Measurements from ENCODE around the gene KCNK1.
A peak's percentile ranks its signal among the peaks of the same experiment; 100 is the strongest.
"Not testable (repeated sequence)": the region's sequence is repeated elsewhere in the genome, so short reads cannot be mapped to it uniquely, and the experiment has no call there.

KCNK1 gene

DNA sequence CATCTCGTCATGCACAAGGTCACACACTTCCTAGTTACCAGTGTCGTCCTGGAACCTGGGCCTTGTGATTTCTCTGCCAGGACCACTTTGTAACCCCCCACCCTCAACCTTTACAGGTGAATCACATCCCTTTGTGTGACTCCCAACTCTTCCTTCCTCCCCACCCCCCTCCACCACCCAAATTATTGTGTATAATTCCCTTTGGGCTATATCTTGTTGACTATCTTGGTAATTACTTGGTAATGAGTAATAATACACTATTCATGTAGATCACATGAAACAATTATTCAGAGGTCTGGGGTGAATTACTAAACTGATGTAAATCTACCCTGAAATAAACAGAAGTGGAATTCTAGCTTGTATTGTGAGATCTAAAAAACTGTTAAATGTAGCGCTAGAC is 1.7 kb downstream of the KCNK1 start:
- H3K9me3 ChIP-seq (ENCODE audit: control insufficient read depth, insufficient read depth, low read length): no peaks in the 10 kb centered on the region
- H3K36me3 ChIP-seq (ENCODE audit: insufficient read depth, low read length): no peaks in the 10 kb centered on the region
- H3K9ac ChIP-seq (ENCODE audit: low read depth, low read length): peak overlapping the region; percentile 71
- H3K4me1 ChIP-seq (ENCODE audit: insufficient read depth, low read length): no peaks in the 10 kb centered on the region; the same call in 1 of the 2 replicates

DNA sequence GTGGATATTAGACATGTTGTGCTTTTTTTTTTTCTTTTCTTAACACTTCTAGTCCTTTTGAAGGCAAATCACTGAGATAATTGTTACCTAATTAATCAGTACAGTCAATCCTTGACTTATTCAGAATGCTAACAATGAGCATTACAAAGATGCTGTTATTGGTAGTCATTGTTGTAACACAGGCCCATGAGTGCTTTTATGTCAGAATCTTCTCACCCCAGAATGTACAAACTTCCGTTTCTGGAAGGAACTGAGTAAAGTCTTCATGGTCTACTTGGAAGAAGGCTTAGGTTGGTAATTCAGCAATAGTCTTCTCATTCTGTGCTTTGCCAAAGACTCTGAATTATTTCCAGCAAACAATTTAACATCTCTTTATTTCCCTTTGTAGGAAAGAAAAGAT is 3.1 kb downstream of the KCNK1 start:
- no peaks in the 10 kb centered on the region; the same call in 1 of the 2 replicates for H3K4me1 ChIP-seq (ENCODE audit: insufficient read depth, low read length)
- no peaks in the 10 kb centered on the region for H3K36me3 ChIP-seq (ENCODE audit: insufficient read depth, low read length)
- H3K9me3 ChIP-seq (ENCODE audit: control insufficient read depth, insufficient read depth, low read length): no peaks in the 10 kb centered on the region
- no peak overlapping the region for H3K9ac ChIP-seq (ENCODE audit: low read depth, low read length)

DNA sequence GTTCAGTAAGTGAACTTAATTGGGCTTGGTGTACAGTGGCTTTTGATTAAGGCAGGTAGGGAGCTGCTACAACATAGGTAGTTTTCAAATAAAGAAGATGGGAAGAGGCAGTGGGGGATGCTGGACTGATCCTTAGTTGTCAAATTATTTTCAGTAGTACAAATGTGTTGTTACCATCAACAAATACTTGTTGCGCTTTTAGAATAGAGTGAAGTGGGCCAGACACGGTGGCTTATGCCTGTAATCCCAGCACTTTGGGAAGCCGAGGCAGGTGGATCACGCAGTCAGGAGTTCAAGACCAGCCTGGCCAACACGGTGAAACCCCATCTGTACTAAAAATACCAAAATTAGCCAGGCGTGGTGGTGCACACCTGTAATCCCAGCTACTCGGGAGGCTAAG is 5.5 kb downstream of the KCNK1 start:
- H3K36me3 ChIP-seq (ENCODE audit: insufficient read depth, low read length); H3K4me1 ChIP-seq (ENCODE audit: insufficient read depth, low read length); H3K9ac ChIP-seq (ENCODE audit: low read depth, low read length); H3K9me3 ChIP-seq (ENCODE audit: control insufficient read depth, insufficient read depth, low read length): not testable (repeated sequence)

- no peaks in the 10 kb centered on the region; the same call in 1 of the 2 replicates for H3K4me1 ChIP-seq (ENCODE audit: insufficient read depth, low read length)
- no peaks in the 10 kb centered on the region for H3K9me3 ChIP-seq (ENCODE audit: control insufficient read depth, insufficient read depth, low read length)
- no peaks in the 10 kb centered on the region for H3K36me3 ChIP-seq (ENCODE audit: insufficient read depth, low read length)
- no peak overlapping the region for H3K9ac ChIP-seq (ENCODE audit: low read depth, low read length)
Observed at GRCh38 chr1:233620065-233620464, 6.2 kb downstream of the KCNK1 start.

- Histone ChIP-seq H3K4me1 (ENCODE audit: insufficient read depth, low read length) (no peaks in the 10 kb centered on the region), H3K36me3 (ENCODE audit: insufficient read depth, low read length) (no peaks in the 10 kb centered on the region), H3K9ac (ENCODE audit: low read depth, low read length) (no peak overlapping the region), H3K9me3 (ENCODE audit: control insufficient read depth, insufficient read depth, low read length) (no peaks in the 10 kb centered on the region; the same call in 1 of the 2 replicates)
Observed at GRCh38 chr1:233621923-233622322, 8.0 kb downstream of the KCNK1 start.

DNA sequence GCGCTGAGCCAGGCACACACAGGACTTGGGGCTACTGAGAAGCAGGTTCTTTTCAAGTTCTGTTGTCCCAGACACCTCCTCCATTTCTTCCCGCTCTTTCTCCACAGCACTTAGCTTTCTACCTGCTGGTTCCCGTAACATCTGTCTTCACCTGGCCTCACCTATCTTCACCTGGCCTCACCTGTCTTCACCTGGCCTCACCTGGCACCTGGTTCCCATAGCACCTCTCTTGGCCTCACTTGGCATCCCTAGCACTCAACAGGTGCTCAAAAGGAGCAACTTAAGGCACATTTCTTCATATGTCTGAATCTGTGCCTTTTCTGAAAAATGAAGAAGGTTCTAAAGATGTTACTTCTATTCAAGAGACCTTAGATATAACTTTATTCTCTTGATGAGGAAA is 10.4 kb downstream of the KCNK1 start:
- Histone ChIP-seq H3K9me3 (ENCODE audit: control insufficient read depth, insufficient read depth, low read length) (no peaks in the 10 kb centered on the region; the same call in 1 of the 2 replicates), H3K36me3 (ENCODE audit: insufficient read depth, low read length) (no peaks in the 10 kb centered on the region), H3K4me1 (ENCODE audit: insufficient read depth, low read length) (no peaks in the 10 kb centered on the region), H3K9ac (ENCODE audit: low read depth, low read length) (no peak overlapping the region)

- Histone ChIP-seq H3K4me1 (ENCODE audit: insufficient read depth, low read length) (no peaks in the 10 kb centered on the region), H3K9ac (ENCODE audit: low read depth, low read length) (no peak overlapping the region), H3K9me3 (ENCODE audit: control insufficient read depth, insufficient read depth, low read length) (no peaks in the 10 kb centered on the region; the same call in 1 of the 2 replicates), H3K36me3 (ENCODE audit: insufficient read depth, low read length) (no peaks in the 10 kb centered on the region)
Observed at GRCh38 chr1:233625087-233625486, 11.2 kb downstream of the KCNK1 start.

DNA sequence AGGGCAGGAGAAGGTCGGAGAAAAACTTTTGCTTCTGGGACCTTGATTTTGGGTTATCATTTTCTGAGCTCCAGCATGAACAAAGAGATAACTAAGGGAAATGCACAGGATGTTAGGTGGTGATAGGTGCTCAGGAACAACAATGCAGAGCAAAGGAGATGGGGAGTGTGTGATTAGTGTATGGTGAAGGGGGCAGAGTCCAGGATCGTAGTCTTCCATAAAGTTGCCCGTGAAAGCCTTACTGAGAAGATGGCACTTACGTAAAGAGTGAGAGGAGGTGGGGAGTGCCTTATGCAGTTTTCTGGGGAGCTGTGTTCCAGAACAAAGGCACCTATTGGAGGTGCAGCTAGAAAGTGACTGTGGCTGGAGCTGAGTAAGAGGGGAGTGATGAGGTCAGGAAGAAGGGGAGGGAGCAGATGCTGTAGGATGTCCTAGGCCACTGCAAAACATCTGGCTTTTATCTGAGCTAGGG is 11.6 kb downstream of the KCNK1 start:
- Histone ChIP-seq H3K4me1 (ENCODE audit: insufficient read depth, low read length) (no peaks in the 10 kb centered on the region), H3K9me3 (ENCODE audit: control insufficient read depth, insufficient read depth, low read length) (no peaks in the 10 kb centered on the region; the same call in 1 of the 2 replicates), H3K9ac (ENCODE audit: low read depth, low read length) (no peak overlapping the region), H3K36me3 (ENCODE audit: insufficient read depth, low read length) (no peaks in the 10 kb centered on the region)

- H3K9ac ChIP-seq (ENCODE audit: low read depth, low read length): no peak overlapping the region
- no peaks in the 10 kb centered on the region for H3K4me1 ChIP-seq (ENCODE audit: insufficient read depth, low read length)
- H3K9me3 ChIP-seq (ENCODE audit: control insufficient read depth, insufficient read depth, low read length): no peaks in the 10 kb centered on the region; the same call in 1 of the 2 replicates
- H3K36me3 ChIP-seq (ENCODE audit: insufficient read depth, low read length): no peaks in the 10 kb centered on the region
Observed at GRCh38 chr1:233627376-233627775, 13.5 kb downstream of the KCNK1 start.

DNA sequence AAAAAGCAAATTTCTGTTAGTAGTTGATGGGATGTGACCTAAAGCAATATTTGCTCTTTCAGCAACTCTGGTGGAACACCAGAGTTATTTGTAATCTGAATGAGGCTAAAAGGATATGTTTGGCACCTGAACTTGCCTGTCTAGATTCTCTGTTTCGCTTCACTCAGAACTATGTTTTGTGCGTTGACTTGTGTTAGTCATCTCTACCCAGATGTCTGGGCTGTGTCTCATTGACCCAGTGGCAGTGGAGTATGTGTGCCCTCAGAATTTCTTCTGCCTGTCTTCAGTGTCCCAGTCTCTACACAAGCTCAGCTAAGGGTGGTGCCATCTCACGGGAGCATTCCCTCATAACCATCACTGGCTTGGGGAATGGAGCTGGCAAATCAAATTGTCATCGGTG is 13.9 kb downstream of the KCNK1 start:
- H3K4me1 ChIP-seq (ENCODE audit: insufficient read depth, low read length): no peaks in the 10 kb centered on the region
- H3K9ac ChIP-seq (ENCODE audit: low read depth, low read length): no peak overlapping the region
- H3K9me3 ChIP-seq (ENCODE audit: control insufficient read depth, insufficient read depth, low read length): no peaks in the 10 kb centered on the region; the same call in 1 of the 2 replicates
- no peaks in the 10 kb centered on the region for H3K36me3 ChIP-seq (ENCODE audit: insufficient read depth, low read length)

GRCh38 chr1:233629305-233629935 is 15.5 kb downstream of the KCNK1 start:
- no peaks in the 10 kb centered on the region; the same call in 1 of the 2 replicates for H3K9me3 ChIP-seq (ENCODE audit: control insufficient read depth, insufficient read depth, low read length)
- H3K4me1 ChIP-seq (ENCODE audit: insufficient read depth, low read length): no peaks in the 10 kb centered on the region

DNA sequence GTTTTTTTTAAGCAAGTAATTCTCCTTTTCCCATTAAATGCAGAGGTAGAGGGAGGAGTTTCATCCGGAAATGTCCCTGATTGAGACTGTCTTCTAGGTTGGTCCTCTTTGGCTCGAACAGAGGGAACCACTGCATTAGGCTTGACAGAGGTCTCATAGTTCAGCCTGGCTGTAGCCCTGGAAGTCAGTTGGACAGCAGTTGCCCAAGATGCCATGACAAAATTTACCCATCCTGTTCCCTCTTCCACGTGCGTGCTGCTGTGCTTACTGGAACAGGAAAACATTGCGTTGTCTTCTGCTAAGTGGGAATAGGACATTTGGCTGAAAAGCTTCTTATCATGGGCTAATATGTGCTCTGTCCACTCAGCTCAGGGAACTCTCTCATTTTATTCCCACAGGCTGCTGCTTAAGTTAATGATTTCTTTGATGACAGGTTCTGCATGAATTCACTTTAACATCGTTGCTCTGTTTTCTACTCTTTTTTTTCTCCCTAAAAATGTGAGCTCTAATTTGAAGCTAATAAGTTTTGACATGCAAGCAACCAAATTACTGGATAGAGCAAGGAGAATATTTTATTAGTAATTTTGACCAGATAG is 18.0 kb downstream of the KCNK1 start:
- H3K36me3 ChIP-seq (ENCODE audit: insufficient read depth, low read length): no peaks in the 10 kb centered on the region
- H3K4me1 ChIP-seq (ENCODE audit: insufficient read depth, low read length): 0 out of 2 replicates have a peak, but pooled peaks cover 4% of the 10 kb centered on the region
- H3K9ac ChIP-seq (ENCODE audit: low read depth, low read length): no peak overlapping the region
- H3K9me3 ChIP-seq (ENCODE audit: control insufficient read depth, insufficient read depth, low read length): no peaks in the 10 kb centered on the region

More at GRCh38 chr1:233629305-233629935, 15.5 kb downstream of the KCNK1 start:
- Histone ChIP-seq H3K9ac (ENCODE audit: low read depth, low read length) (no peak overlapping the region), H3K36me3 (ENCODE audit: insufficient read depth, low read length) (no peaks in the 10 kb centered on the region)

DNA sequence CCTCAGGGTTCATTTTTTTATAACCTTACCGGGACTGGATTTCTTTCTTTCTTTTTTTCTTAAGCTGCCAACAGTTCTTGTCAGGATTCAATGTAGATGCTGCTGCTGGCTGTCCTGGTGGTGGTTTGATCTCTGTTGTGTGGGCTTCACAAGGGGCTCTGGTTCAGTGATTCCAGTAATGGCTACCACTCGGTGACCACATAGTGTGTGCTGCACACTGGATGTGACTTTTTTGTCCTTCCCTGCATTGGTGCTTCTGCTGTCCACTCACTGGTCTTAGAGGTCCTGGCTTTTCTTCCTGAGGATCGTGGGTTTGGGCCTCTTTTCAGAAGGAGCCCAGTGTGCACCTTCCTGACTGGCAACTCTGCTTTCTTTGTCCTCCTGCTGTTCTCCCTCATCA is 18.5 kb downstream of the KCNK1 start:
- H3K9me3 ChIP-seq (ENCODE audit: control insufficient read depth, insufficient read depth, low read length): no peaks in the 10 kb centered on the region
- no peaks in the 10 kb centered on the region for H3K36me3 ChIP-seq (ENCODE audit: insufficient read depth, low read length)
- H3K4me1 ChIP-seq (ENCODE audit: insufficient read depth, low read length): 0 out of 2 replicates have a peak, but pooled peaks cover 4% of the 10 kb centered on the region
- no peak overlapping the region for H3K9ac ChIP-seq (ENCODE audit: low read depth, low read length)

DNA sequence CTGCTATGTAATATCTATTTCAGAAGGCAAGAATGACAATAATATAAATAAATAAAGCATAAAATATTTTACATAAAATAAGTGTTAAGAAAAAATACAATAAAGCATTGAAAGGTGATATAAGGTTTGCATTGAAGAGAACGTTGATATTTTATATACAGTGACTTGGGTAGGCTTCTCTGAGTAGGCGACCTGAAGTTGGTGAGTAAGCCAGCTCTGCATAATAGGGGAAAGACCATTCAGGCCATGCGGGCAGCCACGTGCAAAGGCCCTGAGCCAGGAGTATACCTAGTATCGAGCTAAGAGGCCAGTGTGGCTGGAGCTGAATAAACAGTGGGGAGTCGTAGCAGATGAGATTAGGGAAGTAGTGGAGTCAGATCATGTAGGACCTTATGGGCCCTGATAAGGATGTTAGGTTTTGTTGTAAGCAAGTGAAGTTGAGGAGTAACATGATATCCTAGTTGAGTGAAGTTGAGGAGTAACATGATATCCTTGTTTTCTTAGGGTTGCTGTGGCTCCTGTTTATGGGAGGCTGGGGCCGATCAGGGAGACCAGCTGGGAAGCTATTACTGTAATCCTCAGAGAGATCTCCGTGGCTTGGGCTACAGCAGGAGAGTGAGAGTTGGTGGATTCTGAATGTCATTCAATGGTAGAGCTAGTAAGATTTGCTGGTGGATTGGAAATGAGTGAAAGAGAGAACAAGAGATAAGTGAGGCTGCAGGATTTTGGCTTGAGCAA is 22.0 kb downstream of the KCNK1 start:
- Histone ChIP-seq H3K9me3 (ENCODE audit: control insufficient read depth, insufficient read depth, low read length) (no peaks in the 10 kb centered on the region), H3K9ac (ENCODE audit: low read depth, low read length) (no peak overlapping the region), H3K36me3 (ENCODE audit: insufficient read depth, low read length) (no peaks in the 10 kb centered on the region), H3K4me1 (ENCODE audit: insufficient read depth, low read length) (0 out of 2 replicates have a peak, but pooled peaks cover 4% of the 10 kb centered on the region)

All from ES-I3 (cell line).